Neural crest cell (in vitro differentiated cells): ENCODE results near the gene ASIC3. TPM values are rescaled to one million over a fixed set of nuclear protein-coding genes. Genes with fewer than 3 reads are reported as not detected.
A peak's percentile ranks its signal among the peaks of the same experiment; 100 is the strongest.

Experiments used
- DNase-seq: peaks from one replicate; pipeline ENCODE4 v3.0.0; 2021; ENCODE audit warnings: low read depth, mixed read lengths, low spot score
- H3K27ac Mint-ChIP-seq: one replicate; pipeline ENCODE4 v1.8.0; 2021; ENCODE audit warnings: mild to moderate bottlenecking, mixed read lengths; ENCODE audit not compliant: unreplicated experiment
- H3K27me3 Mint-ChIP-seq: 2 replicates; pipeline ENCODE4 v1.8.0; 2021; ENCODE audit warnings: low read depth, mild to moderate bottlenecking, mixed read lengths
- H3K36me3 Mint-ChIP-seq: 2 replicates; pipeline ENCODE4 v1.8.0; 2021; ENCODE audit warnings: low read depth, mild to moderate bottlenecking, mixed read lengths
- H3K4me1 Mint-ChIP-seq: 2 replicates; pipeline ENCODE4 v1.8.0; 2021; ENCODE audit warnings: mixed read lengths
- H3K4me3 Mint-ChIP-seq: one replicate; pipeline ENCODE4 v1.8.0; 2021; ENCODE audit warnings: mild to moderate bottlenecking, mixed read lengths
- H3K9me3 Mint-ChIP-seq: 2 replicates; pipeline ENCODE4 v1.8.0; 2021; ENCODE audit warnings: mixed read lengths
- total RNA-seq: library from RNA; stranded (reverse); gene quantifications from 2 replicates; pipeline ENCODE4 v1.2.1, GENCODE V29; 2021
- TF ChIP-seq, protein P1 (sequence below): fragments of 200-600 bp; sonication (generic); conservative IDR thresholded peaks from 2 replicates; pipeline ENCODE4 v1.5.0; 2021; ENCODE audit warnings: antibody characterized with exemption, mild to moderate bottlenecking

The ASIC3 gene
- total RNA-seq, 1 donor from 2014 or later = 6.0 TPM

- TF ChIP-seq, protein P1, sequence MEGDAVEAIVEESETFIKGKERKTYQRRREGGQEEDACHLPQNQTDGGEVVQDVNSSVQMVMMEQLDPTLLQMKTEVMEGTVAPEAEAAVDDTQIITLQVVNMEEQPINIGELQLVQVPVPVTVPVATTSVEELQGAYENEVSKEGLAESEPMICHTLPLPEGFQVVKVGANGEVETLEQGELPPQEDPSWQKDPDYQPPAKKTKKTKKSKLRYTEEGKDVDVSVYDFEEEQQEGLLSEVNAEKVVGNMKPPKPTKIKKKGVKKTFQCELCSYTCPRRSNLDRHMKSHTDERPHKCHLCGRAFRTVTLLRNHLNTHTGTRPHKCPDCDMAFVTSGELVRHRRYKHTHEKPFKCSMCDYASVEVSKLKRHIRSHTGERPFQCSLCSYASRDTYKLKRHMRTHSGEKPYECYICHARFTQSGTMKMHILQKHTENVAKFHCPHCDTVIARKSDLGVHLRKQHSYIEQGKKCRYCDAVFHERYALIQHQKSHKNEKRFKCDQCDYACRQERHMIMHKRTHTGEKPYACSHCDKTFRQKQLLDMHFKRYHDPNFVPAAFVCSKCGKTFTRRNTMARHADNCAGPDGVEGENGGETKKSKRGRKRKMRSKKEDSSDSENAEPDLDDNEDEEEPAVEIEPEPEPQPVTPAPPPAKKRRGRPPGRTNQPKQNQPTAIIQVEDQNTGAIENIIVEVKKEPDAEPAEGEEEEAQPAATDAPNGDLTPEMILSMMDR = no peak
- no peak overlapping the region for H3K27ac Mint-ChIP-seq
- DNase-seq = no peak
- H3K4me3 Mint-ChIP-seq = peak overlapping the region; percentile 92
- H3K27me3 Mint-ChIP-seq = no peaks in the 10 kb centered on the region
- H3K4me1 Mint-ChIP-seq = peaks cover 47% of the 10 kb centered on the region
- no peaks in the 10 kb centered on the region for H3K9me3 Mint-ChIP-seq
- no peaks in the 10 kb centered on the region for H3K36me3 Mint-ChIP-seq
These were observed 13.1 kb downstream of the ASIC3 start for GRCh38 chr7:151061213-151062110.

DNA sequence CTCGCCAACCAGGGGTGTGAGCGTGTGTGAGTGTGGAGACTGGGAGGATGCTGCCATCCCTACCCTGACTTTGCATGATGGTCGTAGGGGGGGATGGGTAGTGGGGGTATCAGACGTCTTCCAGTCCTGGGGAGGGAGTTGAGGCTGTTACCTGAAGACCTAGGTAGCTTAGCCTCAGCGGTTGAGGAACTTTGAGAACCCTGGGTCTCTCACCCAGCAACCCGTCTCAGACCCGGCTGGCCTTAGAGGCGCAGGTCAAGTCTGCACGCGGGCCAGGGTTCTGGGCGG lies 13.7 kb downstream of the ASIC3 start:
- TF ChIP-seq, protein P1 = no peak
- no peak overlapping the region for H3K27ac Mint-ChIP-seq

GRCh38 chr7:151062399-151063211 lies 14.3 kb downstream of the ASIC3 start:
- H3K27me3 Mint-ChIP-seq = no peaks in the 10 kb centered on the region
- H3K9me3 Mint-ChIP-seq = no peaks in the 10 kb centered on the region
- no peaks in the 10 kb centered on the region for H3K36me3 Mint-ChIP-seq
- TF ChIP-seq, protein P1 = no peak
- peak; percentile 53 for DNase-seq
- peak overlapping the region; percentile 92 for H3K4me3 Mint-ChIP-seq
- H3K27ac Mint-ChIP-seq = no peak overlapping the region
- peaks cover 36% of the 10 kb centered on the region for H3K4me1 Mint-ChIP-seq

More for the DNA sequence above, 13.7 kb downstream of the ASIC3 start:
- DNase-seq = no peak
- peak overlapping the region; percentile 92 for H3K4me3 Mint-ChIP-seq
- no peaks in the 10 kb centered on the region for H3K27me3 Mint-ChIP-seq
- no peaks in the 10 kb centered on the region for H3K9me3 Mint-ChIP-seq
- H3K36me3 Mint-ChIP-seq = no peaks in the 10 kb centered on the region
- peaks cover 41% of the 10 kb centered on the region for H3K4me1 Mint-ChIP-seq

- Mint-ChIP-seq H3K36me3 (no peaks in the 10 kb centered on the region), H3K4me3 (peak overlapping the region; percentile 47), H3K4me1 (peaks cover 31% of the 10 kb centered on the region), H3K27ac (no peak overlapping the region), H3K27me3 (no peaks in the 10 kb centered on the region), H3K9me3 (no peaks in the 10 kb centered on the region)
- DNase-seq = no peak
- TF ChIP-seq, protein P1 = no peak
These were observed 14.9 kb downstream of the ASIC3 start for GRCh38 chr7:151063212-151063561.

- Mint-ChIP-seq H3K4me1 (peaks cover 20% of the 10 kb centered on the region), H3K27me3 (no peaks in the 10 kb centered on the region)
These were observed 16.1 kb downstream of the ASIC3 start for GRCh38 chr7:151064454-151064853.

More at GRCh38 chr7:151064454-151064853, 16.1 kb downstream of the ASIC3 start:
- Mint-ChIP-seq H3K4me3 (no peak overlapping the region), H3K27ac (no peak overlapping the region), H3K36me3 (peaks cover 2% of the 10 kb centered on the region), H3K9me3 (no peaks in the 10 kb centered on the region)
- TF ChIP-seq, protein P1 = no peak
- no peak for DNase-seq
